ENCODE measurements around the gene RGS6.

Gene RGS6

GRCh38 chr14:72528059-72528862, 596.0 kb downstream of the RGS6 start:
- no peaks in the 10 kb centered on the region for H3K9me2 ChIP-seq (replicated peaks; ENCODE audit: control insufficient read depth, low read length)
- H3K36me3 ChIP-seq (ENCODE audit: control insufficient read depth, low read length) = no peaks in the 10 kb centered on the region
- H3K79me2 ChIP-seq (ENCODE audit: control insufficient read depth, low read length) = no peaks in the 10 kb centered on the region
- H3K9me3 ChIP-seq (ENCODE audit: control insufficient read depth, insufficient read depth, low read length) = 0 out of 2 replicates have a peak, but pooled peaks cover 3% of the 10 kb centered on the region
- H3K4me3 ChIP-seq (ENCODE audit: low read length) = no peak overlapping the region
- no peak overlapping the region for H3K4me2 ChIP-seq (ENCODE audit: low read length)
- no peaks in the 10 kb centered on the region for H4K20me1 ChIP-seq (ENCODE audit: control insufficient read depth, insufficient read depth, low read depth, low read length)
- H3K4me1 ChIP-seq (ENCODE audit: control insufficient read depth, low read length) = no peaks in the 10 kb centered on the region
- TF ChIP-seq EZH2phosphoT487 (IDR thresholded peaks at IDR 0.05; ENCODE audit: borderline replicate concordance, low read length) (no peak), CTCF (IDR thresholded peaks at IDR 0.05; ENCODE audit: low read depth, low read length, poor library complexity, severe bottlenecking) (no peak)
- H3K27me3 ChIP-seq (ENCODE audit: control insufficient read depth, low read length) = peaks cover 19% of the 10 kb centered on the region
- H3F3A ChIP-seq (ENCODE audit: control insufficient read depth, insufficient read depth) = no peaks in the 10 kb centered on the region
- H3K27ac ChIP-seq (ENCODE audit: low read depth, low read length) = no peak overlapping the region

- H3K36me3 ChIP-seq (ENCODE audit: control insufficient read depth, low read length) = no peaks in the 10 kb centered on the region
- H3K4me1 ChIP-seq (ENCODE audit: control insufficient read depth, low read length) = no peaks in the 10 kb centered on the region
- H3K4me3 ChIP-seq (ENCODE audit: low read length) = no peak overlapping the region
- H3K9me3 ChIP-seq (ENCODE audit: control insufficient read depth, insufficient read depth, low read length) = 0 out of 2 replicates have a peak, but pooled peaks cover 3% of the 10 kb centered on the region
- no peaks in the 10 kb centered on the region for H3K9me2 ChIP-seq (replicated peaks; ENCODE audit: control insufficient read depth, low read length)
- no peak for TF ChIP-seq EZH2phosphoT487 (IDR thresholded peaks at IDR 0.05; ENCODE audit: borderline replicate concordance, low read length)
- no peak for TF ChIP-seq CTCF (IDR thresholded peaks at IDR 0.05; ENCODE audit: low read depth, low read length, poor library complexity, severe bottlenecking)
- H3K4me2 ChIP-seq (ENCODE audit: low read length) = no peak overlapping the region
- H3K27me3 ChIP-seq (ENCODE audit: control insufficient read depth, low read length) = peaks cover 19% of the 10 kb centered on the region
- no peaks in the 10 kb centered on the region for H3F3A ChIP-seq (ENCODE audit: control insufficient read depth, insufficient read depth)
- no peak overlapping the region for H3K27ac ChIP-seq (ENCODE audit: low read depth, low read length)
- H4K20me1 ChIP-seq (ENCODE audit: control insufficient read depth, insufficient read depth, low read depth, low read length) = no peaks in the 10 kb centered on the region
- no peaks in the 10 kb centered on the region for H3K79me2 ChIP-seq (ENCODE audit: control insufficient read depth, low read length)
These were observed 596.6 kb downstream of the RGS6 start for GRCh38 chr14:72528863-72529175.

GRCh38 chr14:72532686-72533454, 600.6 kb downstream of the RGS6 start:
- TF ChIP-seq CTCF (IDR thresholded peaks at IDR 0.05; ENCODE audit: low read depth, low read length, poor library complexity, severe bottlenecking) (no peak), EZH2phosphoT487 (IDR thresholded peaks at IDR 0.05; ENCODE audit: borderline replicate concordance, low read length) (no peak)
- H3K27ac ChIP-seq (ENCODE audit: low read depth, low read length) = no peak overlapping the region
- no peak overlapping the region for H3K4me3 ChIP-seq (ENCODE audit: low read length)
- H3K4me1 ChIP-seq (ENCODE audit: control insufficient read depth, low read length) = peaks cover 11% of the 10 kb centered on the region
- H3K9me3 ChIP-seq (ENCODE audit: control insufficient read depth, insufficient read depth, low read length) = 0 out of 2 replicates have a peak, but pooled peaks cover 3% of the 10 kb centered on the region
- H3K9me2 ChIP-seq (replicated peaks; ENCODE audit: control insufficient read depth, low read length) = no peaks in the 10 kb centered on the region
- no peak overlapping the region for H3K4me2 ChIP-seq (ENCODE audit: low read length)
- no peaks in the 10 kb centered on the region for H3K36me3 ChIP-seq (ENCODE audit: control insufficient read depth, low read length)
- H3F3A ChIP-seq (ENCODE audit: control insufficient read depth, insufficient read depth) = no peaks in the 10 kb centered on the region
- no peaks in the 10 kb centered on the region for H3K79me2 ChIP-seq (ENCODE audit: control insufficient read depth, low read length)
- no peaks in the 10 kb centered on the region for H4K20me1 ChIP-seq (ENCODE audit: control insufficient read depth, insufficient read depth, low read depth, low read length)
- peaks cover 14% of the 10 kb centered on the region for H3K27me3 ChIP-seq (ENCODE audit: control insufficient read depth, low read length)

Measured in DOHH2 (cell line).